ENCODE data around the gene TIMM50.
A peak's percentile ranks its signal among the peaks of the same experiment; 100 is the strongest.

- TF ChIP-seq CTCF (IDR thresholded peaks at IDR 0.05) (peak in 2 of 3 donors; percentile 14 to 75), POLR2A (IDR thresholded peaks at IDR 0.05) (no peak)
Measured at GRCh38 chr19:39502640-39503417, 22.2 kb downstream of the TIMM50 start.

All from breast epithelium (tissue), 3 donors.